NOMO-1 (cell line): Measurements from ENCODE around the gene PSMD6.
A peak's percentile ranks its signal among the peaks of the same experiment; 100 is the strongest.

Experiments
- DNase-seq, 2 experiments: peaks; one replicate each; lab custom pipeline; 2025; ENCODE audit not compliant: unreplicated experiment in 2 of 2; lab: John Stamatoyannopoulos, UW

Gene PSMD6

DNA sequence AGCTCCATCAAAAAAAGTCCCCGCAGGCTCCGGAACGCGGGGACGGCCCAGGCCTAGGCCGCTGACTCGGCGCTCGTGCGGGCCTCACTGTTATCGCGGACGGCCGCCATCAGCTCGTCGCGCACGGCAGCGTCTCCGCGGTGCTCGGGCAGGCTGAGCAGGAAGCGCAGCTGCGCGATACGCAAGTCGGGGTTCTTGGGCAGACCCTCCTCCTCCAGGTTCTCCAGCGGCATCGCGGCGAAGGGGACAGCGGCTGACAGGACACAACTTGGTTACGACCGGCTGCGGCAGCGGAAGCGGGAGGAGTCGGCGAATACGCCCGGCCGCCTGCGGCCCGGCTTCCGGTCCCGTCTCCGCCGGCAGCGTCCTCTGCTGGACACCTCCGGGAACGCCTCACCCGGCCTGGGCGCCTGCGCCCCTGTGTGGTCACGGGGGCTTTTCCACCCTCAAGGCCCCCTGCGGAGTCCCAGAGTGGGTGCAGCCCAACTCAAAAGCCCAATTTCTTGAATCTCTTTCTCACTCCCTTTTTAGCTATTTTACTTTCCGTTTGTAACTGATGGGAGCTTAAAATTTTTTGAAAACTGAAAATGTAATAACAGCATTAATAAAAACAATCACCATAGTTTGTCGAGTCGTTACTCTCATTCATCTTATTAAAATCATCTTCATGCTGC is at the start of gene PSMD6:
Gene PSMD6, minus strand, starts transcription at position 308 of the 674 bp plus-strand sequence. Its CDS starts 75 bp downstream, at position 233.
- DNase-seq = peak; percentile 82 to 88

DNA sequence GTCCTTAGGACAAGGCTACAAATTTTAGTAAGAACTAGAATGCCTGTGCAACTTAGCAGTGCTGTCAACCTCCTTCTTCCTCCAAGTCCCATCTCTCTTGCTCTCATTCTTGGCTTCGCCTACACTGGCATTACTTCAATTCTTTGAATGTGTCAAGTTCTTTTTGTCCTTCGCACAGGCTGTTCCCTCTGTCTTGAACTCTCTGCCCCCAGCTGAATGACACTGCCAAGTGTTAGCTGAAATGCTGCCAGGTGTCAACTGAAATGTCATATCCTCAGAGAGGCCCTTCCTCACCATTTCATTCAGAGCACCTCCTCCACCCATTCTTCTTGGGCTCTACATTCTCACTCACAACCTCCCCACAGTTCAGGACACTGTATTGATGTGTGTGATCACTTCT is 48.8 kb upstream of the PSMD6 start:
- no peak for DNase-seq

DNA sequence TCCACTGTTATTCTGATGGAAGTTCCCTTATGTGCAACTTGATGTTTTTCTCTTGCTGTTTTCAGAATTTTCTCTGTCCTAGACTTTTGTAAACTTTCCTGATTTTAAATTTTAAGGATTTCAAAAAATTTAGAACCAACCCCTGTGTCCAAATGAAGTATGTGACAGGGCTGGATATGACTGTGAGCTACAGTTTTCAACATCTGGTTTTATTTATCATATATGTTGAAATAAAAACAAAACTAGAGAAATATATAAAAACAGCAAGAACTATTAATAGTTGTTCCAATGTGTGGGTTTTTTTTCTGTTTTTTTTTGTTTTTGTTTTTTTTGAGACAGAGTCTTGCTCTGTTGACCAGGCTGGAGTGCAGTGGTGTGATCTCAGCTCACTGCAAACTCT is 47.4 kb upstream of the PSMD6 start:
- no peak for DNase-seq

DNA sequence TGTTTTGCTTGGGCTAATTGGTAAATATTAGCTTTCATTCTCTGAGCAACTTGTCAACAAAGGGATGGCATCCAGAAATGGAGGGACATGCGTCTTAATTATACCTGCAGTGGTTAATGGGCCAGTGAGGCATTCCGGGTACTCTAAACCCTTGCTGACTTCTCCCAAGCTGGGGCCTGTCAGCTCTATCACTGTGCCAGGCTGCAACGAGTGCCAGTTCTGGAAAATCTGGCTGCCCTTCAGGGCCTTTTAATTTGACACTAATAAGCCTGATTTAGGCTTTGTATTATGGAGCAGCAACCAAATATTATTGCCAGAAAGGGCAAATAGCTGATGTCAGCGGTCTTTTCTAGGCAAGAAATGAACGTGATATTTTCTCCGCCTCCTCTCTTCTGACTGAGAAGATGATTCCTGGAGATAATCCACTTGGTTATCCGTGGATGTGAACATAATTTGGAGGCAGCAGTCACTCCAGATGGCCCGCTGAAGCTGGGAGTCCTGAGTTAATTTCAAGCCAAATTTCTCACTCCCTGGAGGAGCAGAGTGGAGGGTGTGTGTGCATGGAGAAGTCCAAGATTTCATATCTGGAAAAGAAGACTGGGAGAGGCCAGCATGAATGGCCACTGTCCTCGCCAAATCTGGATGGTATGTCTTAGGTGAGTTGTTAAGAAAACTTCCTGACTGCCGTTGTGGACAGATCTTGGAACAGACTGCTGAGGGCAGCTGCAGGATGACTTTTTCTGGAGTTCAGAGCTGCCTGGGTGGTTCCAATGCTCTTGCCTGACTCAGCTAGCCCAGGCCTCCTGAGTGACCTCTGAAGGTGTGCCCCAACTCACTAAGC is 44.4 kb upstream of the PSMD6 start:
- DNase-seq = no peak

DNA sequence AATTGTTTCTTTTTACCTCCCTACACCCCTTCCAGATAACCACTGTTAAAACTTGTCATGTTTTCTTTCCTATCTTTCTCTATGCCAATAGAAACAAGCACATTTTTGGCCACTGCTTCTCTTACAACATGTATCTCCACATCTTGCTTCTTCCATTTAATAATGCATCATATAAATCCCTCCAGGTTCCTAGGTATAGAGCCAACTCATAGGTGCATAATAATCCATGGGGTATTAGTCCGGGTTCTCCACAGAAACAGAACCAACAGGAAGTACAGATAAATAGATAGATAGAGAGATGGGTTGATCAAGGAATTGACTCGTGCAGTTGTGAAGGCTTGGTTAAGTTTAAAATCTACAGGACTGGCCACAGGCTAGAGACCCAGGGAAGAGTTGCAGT is 41.5 kb upstream of the PSMD6 start:
- no peak for DNase-seq

DNA sequence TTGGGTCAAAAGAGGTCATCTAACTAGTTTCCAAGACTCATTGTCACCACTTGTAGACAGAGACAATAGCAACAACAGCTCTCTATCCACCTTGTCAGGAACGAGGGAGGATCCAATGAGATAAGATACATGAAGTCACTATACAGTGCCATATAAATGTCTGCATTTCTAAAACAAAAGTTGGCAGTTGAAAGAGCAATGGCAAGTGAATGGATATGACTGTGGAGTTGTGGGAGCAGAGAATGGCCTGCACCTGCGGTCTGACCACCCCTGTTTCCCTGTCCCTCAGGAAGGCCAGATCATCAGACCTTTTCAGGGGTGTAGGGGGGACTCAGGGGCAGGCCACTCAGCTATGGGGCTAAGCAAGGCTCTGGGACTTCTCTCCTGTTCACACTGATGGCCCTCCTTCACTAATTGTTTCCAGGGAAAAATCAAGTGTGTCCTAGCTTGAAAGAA is 40.7 kb upstream of the PSMD6 start:
- no peak for DNase-seq

DNA sequence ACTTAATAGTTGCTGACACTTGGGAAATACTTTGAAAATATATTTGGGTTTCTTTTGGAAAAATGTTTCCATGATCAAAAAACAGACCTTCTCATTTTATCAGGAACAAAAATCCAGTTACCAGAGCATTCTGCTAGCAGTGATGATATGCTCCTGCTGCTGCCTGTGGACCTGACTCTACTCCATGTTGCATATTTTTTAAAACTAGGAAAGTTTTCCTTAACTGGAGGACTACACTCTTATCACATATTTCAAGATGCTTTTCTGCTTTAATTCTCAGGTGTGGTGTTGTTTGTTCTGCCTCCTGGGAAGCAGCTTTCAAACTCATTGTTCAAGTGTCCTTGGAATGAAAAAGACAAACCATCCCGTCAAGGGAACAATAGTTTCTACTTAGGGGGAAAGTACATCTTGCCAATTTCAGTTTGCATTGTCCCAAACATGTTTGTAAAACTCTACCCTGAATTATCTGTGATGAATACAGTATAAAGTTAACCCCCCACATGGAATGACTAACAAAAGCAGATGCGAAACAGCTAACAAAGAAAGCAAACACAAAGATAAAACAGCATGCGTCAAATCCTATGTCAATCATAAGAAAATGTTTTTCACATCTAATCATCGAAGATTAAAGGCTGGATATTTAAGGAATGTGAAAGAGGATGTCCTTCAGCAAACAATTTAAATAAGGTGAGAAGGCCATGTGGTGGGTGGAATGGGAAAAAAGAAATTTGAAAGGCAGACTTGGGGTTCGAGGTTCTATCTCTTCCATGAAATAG is 40.1 kb upstream of the PSMD6 start:
- no peak for DNase-seq

DNA sequence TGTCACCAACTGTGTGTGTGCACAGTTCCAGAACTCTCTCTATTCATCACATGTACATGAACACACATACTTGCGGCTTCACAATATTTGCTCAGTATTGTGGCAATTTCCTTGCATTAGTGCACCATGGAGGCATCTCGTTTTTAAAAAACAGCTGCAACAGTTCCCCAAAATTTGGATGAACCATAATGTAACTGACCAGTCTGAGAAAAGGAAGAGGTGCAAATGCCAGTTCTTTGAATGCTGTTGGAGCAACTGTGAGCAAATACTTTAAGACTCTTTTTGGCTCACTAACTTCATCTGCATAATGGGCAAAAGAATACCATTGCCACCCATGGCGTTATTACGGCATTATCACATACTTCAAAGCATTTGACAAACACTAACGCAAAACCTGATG is 38.3 kb upstream of the PSMD6 start:
- DNase-seq = no peak

DNA sequence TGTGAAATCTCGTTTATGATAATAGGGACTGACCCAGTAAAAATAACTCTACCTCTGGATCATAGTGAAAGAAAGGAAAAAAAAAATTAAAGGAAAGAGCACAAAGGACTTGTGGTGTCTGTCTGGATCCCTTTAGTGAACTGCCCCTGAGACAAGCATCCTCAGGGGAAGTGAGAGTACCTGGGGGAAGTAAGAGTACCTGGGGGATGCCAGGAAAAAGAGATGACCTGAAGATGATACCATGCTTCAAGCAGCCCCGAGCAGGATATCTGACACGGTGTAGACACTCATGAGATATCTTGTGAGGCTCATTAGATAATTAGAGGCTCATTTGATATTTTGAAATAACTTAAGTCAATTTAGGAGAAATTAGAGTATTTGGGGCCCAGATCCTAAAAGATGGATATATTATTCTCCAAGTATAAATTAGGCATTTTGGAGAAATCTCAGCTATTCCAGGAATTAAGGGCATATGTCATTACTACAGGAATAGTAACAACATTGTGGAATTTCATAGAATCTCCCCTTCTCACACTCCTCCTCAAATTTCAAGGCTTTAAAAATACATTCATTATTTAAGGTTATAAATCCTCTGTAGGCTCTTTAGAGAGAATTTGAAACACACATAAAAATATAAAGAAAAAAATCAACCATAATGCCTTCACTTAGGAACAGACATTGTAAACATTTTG is 36.3 kb upstream of the PSMD6 start:
- DNase-seq = no peak

DNA sequence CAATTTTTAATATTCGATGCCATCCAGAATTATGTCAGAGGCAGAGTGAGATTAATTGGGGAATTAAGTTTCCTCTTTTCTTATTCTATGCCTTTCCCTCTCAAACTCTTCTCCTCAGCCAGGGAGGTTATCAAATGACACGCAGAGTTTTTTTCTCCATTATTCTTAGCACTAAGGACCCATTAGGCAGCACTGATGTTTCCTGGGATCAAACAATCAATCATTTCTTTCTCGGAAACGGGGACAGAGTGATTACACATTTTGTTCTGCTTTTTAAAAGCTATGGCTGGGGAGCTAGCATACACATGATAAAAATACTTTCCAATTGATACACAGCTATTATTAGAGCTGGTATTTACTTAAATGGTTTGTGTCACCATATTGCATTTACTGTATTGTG is 35.3 kb upstream of the PSMD6 start:
- DNase-seq = no peak

DNA sequence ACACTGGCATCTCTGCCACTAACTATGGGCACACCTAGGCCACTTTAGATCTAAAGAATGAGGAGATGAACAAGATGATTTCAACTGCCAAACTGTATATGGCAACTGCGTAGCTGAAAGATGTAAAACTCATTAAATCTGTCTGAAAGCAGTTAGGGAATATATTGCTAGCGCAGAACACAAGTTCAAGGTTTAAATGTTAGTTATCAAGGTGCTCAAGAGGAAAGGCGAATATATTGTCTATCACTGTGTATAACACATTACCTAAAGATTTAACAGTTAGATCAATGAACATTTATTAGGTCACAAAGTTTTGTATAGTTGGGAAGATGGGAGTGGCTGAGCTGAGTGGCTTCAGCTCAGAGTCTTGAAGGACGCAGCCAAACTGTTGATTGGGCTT is 33.9 kb upstream of the PSMD6 start:
- no peak for DNase-seq

DNA sequence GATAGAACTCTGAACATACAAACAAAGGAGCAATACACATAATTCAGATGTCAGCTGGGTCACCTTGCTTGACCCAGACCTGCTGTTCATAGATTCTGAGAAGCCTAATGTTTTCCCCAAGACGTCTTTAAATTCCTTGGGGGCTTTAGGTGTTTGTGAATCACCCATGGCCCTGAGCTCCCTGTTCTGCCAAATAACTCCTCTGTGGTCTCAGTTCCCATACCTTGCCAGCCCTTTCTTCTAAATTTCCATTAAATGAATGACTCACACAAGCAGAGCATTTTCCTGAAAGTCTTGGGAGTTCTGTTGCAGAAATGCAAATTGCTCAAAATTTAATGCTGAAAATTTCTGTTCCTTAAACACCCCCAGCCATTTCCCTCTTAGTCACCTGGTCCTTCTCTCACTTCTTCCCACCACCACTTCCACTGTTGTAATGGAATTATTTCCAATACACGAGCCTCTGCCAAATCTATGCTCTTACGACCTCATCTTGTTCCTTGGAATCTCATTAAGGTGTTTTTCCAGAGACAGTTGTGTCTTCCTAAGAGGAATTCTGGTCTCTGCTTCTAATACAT is 33.4 kb upstream of the PSMD6 start:
- DNase-seq = no peak

DNA sequence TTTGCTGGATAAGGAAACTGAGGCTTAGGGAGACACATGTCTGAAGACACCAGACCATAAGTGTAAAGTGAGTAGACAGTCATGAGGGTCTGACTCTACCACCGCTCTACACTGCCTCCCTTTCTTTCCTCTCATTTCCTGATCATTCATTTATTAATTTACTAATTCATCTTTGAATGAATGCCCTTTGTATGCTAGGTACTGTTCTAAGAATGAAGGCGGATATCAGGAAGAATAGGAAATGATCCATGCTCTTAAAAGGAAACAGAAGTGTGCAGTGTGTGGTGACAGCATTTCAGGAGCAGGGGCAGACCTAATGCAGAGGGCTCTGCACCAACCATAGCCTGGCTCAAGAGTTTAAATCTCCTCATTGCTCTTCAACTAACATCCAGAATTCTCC is 31.8 kb upstream of the PSMD6 start:
- DNase-seq = no peak

DNA sequence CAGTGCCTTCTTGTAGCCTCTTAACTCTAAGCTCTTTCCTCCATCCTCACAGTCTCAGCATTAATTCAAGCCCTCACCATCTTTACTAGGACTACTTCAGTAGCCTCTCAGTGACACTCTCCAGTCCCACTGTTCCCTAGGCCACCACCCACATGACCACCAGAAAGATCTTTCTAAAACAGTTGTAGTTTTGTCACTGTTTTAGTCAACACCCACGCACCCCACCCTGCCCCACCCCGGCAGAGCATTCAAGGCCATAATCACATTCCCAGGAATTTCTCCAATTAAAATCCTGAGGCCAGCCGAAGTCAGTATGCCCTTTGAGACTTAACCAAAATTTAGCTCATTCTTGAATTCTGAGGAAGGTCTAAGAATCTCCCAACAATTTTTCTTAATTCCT is 31.2 kb upstream of the PSMD6 start:
- no peak for DNase-seq

DNA sequence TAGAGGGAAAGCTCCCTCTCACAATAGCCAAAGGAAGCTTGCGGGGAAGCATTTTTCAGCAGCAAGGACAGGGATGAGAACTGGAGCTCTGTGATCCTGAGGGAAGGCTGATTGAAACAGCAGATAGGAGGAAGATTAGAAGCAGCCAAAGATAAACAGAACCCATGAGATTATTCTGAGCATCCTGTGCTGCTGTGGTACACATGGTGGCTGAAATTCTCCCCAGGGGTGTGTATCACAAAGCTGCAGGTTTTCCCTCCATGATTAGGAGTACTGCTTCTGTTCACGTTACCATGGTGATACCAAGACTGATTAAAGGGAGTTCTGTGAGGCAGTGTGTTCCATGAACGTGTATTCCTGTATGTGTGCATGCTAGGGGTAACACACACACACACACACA is 30.3 kb upstream of the PSMD6 start:
- DNase-seq = no peak

DNA sequence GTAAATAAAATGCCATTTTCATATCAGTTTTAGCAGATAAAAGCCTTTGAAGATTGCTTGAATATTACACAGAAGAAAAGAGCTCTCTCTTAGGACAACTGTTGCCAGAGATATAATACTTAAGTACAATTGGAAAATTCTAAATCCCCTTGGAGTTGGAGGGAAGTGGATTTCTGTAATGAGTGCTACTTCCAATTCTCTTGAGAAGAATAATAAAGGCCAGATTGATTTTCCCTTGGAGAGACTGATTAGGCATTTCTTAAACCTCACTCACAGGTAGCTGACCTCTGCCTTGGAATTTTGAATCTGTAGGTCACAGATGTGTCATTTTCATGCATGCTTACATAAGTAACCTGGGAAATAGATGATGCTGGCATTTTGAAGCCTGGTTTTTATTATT is 29.8 kb upstream of the PSMD6 start:
- no peak for DNase-seq

DNA sequence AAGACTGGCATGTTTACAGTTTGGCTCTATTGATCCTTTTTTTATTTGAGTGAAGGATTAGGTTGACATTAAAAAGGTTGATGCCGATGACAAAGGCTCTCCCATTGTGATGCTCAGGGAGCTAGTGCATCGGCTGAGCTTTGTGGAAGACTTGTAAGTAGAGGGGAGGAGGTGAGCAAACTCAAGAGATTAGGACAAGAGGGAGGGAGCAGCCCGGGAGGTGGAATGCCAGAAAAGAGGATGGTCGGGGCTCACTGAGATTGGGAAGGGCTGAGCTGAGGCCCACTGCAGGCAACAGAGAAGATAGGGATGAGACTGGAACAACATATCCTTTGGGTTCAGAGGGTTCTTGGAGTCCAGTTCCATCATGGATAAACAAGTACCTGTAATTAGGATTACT is 26.5 kb upstream of the PSMD6 start:
- DNase-seq = no peak

DNA sequence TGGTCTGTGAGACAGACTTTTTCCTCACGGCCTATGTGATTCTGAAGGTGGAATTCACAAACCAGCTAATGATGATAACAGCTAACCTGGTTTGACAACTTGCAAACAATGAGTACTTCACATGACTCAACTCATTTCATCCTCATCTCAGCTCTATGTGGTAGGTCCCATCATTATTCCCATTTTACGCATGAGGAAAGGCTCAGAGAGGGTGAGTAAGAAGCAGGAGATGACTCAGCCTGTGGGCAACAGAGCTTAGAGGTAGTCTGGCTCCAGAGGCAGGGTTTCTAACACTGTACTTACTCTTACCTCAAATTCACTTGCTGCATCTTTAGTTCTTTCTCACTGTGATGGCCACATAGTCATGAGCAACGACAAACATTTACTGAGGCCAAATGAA is 25.8 kb upstream of the PSMD6 start:
- no peak for DNase-seq

DNA sequence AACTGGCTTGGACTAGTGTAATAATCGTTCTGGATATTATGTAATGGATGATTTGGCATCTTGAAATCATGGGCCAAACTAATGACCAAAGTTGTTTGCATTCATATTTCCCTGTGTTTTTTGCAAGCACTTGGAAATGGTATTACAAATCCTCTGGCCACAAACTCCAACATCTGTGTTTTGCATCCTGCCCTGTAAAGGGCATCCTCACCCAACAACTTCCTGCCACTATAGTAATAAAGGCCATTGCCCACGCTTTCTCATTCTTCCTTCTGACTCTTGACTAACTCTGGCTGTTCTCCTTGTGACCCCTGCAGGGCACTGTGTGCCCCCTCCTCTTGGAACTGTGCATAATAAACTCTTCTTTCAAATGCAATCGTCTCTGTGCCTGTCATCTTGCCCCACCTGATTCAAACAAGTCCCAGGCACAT is 25.4 kb upstream of the PSMD6 start:
- peak; percentile 82 to 88 for DNase-seq

DNA sequence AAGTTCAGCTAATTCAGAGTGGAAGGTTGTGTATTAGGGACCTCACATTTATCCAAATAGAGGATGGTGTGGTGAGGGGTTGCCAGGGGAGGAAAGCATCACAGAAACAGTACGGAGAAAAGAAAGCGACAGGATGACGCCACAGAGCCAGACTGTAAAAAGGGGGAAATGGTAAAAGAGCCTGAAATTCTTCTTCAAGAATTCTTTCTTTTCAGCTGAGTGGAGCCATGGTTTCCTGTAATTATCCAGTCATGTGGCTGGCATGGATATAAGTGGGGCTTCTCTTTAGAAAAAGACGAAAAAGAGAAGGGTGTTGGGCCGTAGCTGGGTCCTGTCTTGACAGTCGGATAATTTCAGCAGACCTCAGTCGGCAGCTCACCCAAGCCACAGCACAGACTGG is 24.5 kb upstream of the PSMD6 start:
- DNase-seq = peak; percentile 34 to 51
